Smooth muscle cell (in vitro differentiated cells): ENCODE measurements around the gene SCRT2. TPM values are rescaled to one million over a fixed set of nuclear protein-coding genes. Genes with fewer than 3 reads are reported as not detected.

ENCODE experiments used
- DNase-seq: peaks from one replicate; lab custom pipeline; 2025; ENCODE audit not compliant: unreplicated experiment; lab: John Stamatoyannopoulos, UW
- H2AFZ ChIP-seq: fragments of 200-600 bp; sonication (generic); 2 replicates; pipeline ENCODE4 v1.6.0; 2016; ENCODE audit warnings: antibody characterized with exemption, low read depth, mild to moderate bottlenecking
- H3F3A ChIP-seq: fragments of 200-600 bp; sonication (generic); 2 replicates; pipeline ENCODE4 v1.6.0; 2017; ENCODE audit warnings: antibody characterized with exemption, low read depth
- H3K27ac ChIP-seq: fragments of 200-600 bp; sonication (generic); 2 replicates; pipeline ENCODE4 v1.5.1; 2016; ENCODE audit warnings: low read depth, mild to moderate bottlenecking
- H3K27me3 ChIP-seq: fragments of 200-600 bp; sonication (generic); 2 replicates; pipeline ENCODE4 v1.6.1; 2016; ENCODE audit warnings: low read depth, mild to moderate bottlenecking
- H3K36me3 ChIP-seq: fragments of 200-600 bp; sonication (generic); 2 replicates; pipeline ENCODE4 v1.5.1; 2016; ENCODE audit warnings: low read depth
- H3K4me1 ChIP-seq: fragments of 200-600 bp; sonication (generic); 2 replicates; pipeline ENCODE4 v1.5.1; 2016; ENCODE audit warnings: low read depth
- H3K4me2 ChIP-seq: fragments of 200-600 bp; sonication (generic); 2 replicates; pipeline ENCODE4 v1.6.0; 2016; ENCODE audit warnings: mild to moderate bottlenecking
- H3K4me3 ChIP-seq: fragments of 200-600 bp; sonication (generic); 2 replicates; pipeline ENCODE4 v1.5.1; 2016; ENCODE audit warnings: mild to moderate bottlenecking
- H3K79me2 ChIP-seq: fragments of 200-600 bp; sonication (generic); 2 replicates; pipeline ENCODE4 v1.6.0; 2016; ENCODE audit warnings: low read depth, mild to moderate bottlenecking
- H3K9ac ChIP-seq: fragments of 200-600 bp; sonication (generic); 2 replicates; pipeline ENCODE4 v1.6.0; 2016; ENCODE audit warnings: low read depth
- H3K9me3 ChIP-seq: fragments of 200-600 bp; sonication (generic); replicated peaks from 2 replicates; pipeline ENCODE4 v1.5.1; 2016; ENCODE audit warnings: low read depth
- H4K20me1 ChIP-seq: fragments of 200-600 bp; sonication (generic); 2 replicates; pipeline ENCODE4 v1.6.0; 2016; ENCODE audit warnings: low read depth
- CTCF ChIP-seq: fragments of 200-600 bp; sonication (generic); IDR thresholded peaks from 2 replicates; pipeline ENCODE4 v1.5.1; 2017; ENCODE audit warnings: borderline replicate concordance, mild to moderate bottlenecking, antibody characterized with exemption; ENCODE audit not compliant: insufficient read depth, poor library complexity, severe bottlenecking
- WGBS: methylation state at CpG from one replicate; pipeline ENCODE4 v1.1.7; 2016; ENCODE audit warnings: low lambda C conversion rate; 5-methylcytosine and 5-hydroxymethylcytosine counted together
- polyA plus RNA-seq: library from polyadenylated mRNA; unstranded; fragments of >200 nt; fragmentation: Nextera tagmentation; extraction: Ambion mirVana; gene quantifications from 2 replicates; pipeline ENCODE4 v1.2.1, GENCODE V29; 2016
- total RNA-seq: library from RNA; depleted of rRNA; stranded (reverse); fragments of >200 nt; gene quantifications from 2 replicates; pipeline ENCODE4 v1.2.3, GENCODE V29; 2014

Gene SCRT2
- total and polyA plus RNA-seq, 2 experiments from 2014 or later: not detected

DNA sequence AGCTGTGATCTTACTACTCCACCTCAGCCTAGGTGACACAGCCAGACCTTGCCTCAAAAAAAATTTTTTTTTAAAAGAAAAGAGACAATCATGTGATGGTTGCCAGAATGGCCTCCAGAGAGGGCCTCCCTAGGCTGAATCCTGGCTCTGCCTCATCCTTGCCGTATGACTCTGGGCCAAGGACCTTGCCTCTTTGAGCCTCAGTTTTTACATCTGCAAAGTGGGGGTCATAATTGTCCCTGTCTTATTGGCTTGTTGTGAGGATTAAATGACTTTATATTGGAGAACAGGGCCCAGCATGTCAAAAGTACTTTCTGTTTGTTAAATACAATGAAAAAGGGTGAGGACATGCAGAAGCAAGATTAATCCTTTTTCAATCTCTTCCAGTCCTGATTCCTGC, 37.0 kb downstream of the SCRT2 start:
- TF ChIP-seq CTCF: no peak
- Histone ChIP-seq H3K4me3 (no peak overlapping the region), H2AFZ (no peak overlapping the region), H3K9ac (no peak overlapping the region), H3K9me3 (no peaks in the 10 kb centered on the region), H3K36me3 (no peaks in the 10 kb centered on the region), H3K27me3 (no peaks in the 10 kb centered on the region), H3K79me2 (no peaks in the 10 kb centered on the region), H3K27ac (no peak overlapping the region), H4K20me1 (no peaks in the 10 kb centered on the region), H3F3A (no peaks in the 10 kb centered on the region), H3K4me2 (no peak overlapping the region), H3K4me1 (no peaks in the 10 kb centered on the region)
- DNase-seq: no peak
- WGBS: 96% methylated on average over 1 of the region's 1 CpG

DNA sequence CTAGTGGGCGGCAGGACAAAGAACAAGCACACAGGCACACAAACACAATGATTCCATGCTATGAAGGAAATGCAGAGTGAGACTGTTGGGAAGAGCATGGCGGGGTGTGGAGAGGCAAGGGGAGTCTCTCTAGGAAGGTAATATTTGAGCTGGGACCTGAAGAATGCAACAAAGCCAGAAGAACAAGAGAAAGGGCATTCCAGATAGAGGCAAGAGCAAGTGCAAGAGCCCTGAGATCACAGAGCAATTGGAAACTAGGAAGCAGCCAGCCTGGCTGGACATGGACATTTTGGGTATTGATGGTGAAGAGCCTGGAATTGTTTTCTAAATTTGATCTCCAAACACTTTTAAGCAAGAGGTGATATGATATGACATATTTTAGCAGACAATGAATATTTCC, 38.0 kb downstream of the SCRT2 start:
- Histone ChIP-seq H3K36me3 (no peaks in the 10 kb centered on the region), H3F3A (no peaks in the 10 kb centered on the region), H3K9me3 (no peaks in the 10 kb centered on the region), H3K4me3 (no peak overlapping the region), H3K79me2 (no peaks in the 10 kb centered on the region), H2AFZ (no peak overlapping the region), H3K27ac (no peak overlapping the region), H3K4me2 (no peak overlapping the region), H4K20me1 (no peaks in the 10 kb centered on the region), H3K4me1 (no peaks in the 10 kb centered on the region), H3K27me3 (no peaks in the 10 kb centered on the region), H3K9ac (no peak overlapping the region)
- no peak for TF ChIP-seq CTCF
- 79% methylated on average over 2 of the region's 2 CpGs for WGBS
- no peak for DNase-seq

DNA sequence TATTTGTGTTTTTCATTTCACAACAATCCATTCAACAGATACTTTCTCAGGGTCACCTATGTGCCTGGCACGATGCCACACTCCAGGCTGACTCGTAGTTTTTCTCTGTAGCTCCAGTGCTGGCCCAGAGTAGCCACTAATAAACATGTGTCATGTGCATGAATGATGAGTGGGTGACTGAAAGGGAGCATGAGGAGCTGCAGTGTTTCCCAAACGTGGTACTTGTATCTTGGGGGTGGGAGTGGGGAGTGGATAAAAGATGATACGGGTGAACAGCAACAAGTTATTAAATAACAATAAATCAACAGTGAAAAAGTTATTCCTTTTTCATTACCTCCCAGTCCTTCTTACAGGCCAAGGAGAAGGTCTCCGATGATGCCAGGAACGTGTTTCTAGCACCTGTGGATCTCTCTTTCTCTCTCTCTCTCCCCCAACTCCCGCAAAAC, 39.7 kb downstream of the SCRT2 start:
- H3K4me2 ChIP-seq: no peak overlapping the region
- no peaks in the 10 kb centered on the region for H3K27me3 ChIP-seq
- no peaks in the 10 kb centered on the region for H4K20me1 ChIP-seq
- no peaks in the 10 kb centered on the region for H3F3A ChIP-seq
- 81% methylated on average over 7 of the region's 7 CpGs for WGBS
- no peak overlapping the region for H3K4me3 ChIP-seq
- no peak overlapping the region for H3K27ac ChIP-seq
- H3K79me2 ChIP-seq: no peaks in the 10 kb centered on the region
- no peak overlapping the region for H3K9ac ChIP-seq
- no peak overlapping the region for H2AFZ ChIP-seq
- DNase-seq: no peak
- no peaks in the 10 kb centered on the region for H3K36me3 ChIP-seq
- H3K4me1 ChIP-seq: no peaks in the 10 kb centered on the region
- no peak for TF ChIP-seq CTCF
- H3K9me3 ChIP-seq: no peaks in the 10 kb centered on the region

DNA sequence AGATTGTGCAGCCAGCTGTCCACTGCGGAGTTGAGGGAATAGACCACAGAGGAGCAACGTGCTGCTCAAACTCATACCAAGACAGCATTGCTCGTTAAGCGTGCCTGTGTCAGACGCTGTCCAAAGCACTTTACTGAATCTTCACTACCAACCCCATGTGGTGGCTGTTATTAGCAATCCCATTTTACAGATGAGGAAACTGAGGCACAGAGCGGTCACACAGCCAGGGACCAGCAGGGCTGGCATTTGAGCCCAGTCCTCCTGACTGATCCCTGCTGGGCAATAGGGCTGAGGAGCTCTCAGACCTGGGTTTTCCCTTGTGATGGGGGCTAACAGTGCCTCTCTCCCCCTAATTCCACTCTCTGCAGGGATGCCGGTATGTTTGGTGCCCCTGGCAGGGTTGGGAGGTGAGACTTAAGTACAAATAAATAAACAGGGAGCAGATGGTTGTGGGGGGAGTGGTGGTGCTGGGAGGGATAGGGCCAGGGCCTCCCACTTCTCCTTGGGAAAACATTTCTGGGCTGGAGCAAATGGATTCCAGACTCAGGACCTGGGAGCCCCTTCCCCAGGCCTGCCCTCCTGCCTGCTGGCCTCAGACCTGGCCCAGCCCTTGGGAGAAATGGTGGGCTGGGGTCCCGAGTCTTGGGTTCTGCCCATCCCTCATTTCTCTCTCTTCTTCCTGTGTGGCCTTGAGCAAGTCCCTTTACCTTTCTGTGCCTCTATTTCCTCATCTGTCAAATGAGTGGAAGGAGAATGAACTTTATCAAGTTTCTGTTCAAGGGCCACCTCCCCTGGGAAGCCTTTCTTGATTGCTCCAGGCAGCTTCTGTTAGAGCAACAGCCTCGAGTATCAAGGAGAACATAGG, 40.3 kb downstream of the SCRT2 start:
- H3K4me1 ChIP-seq: no peaks in the 10 kb centered on the region
- WGBS: 87% methylated on average over 9 of the region's 9 CpGs
- no peaks in the 10 kb centered on the region for H3K27me3 ChIP-seq
- no peaks in the 10 kb centered on the region for H3K36me3 ChIP-seq
- H3K4me2 ChIP-seq: no peak overlapping the region
- no peak for TF ChIP-seq CTCF
- H3F3A ChIP-seq: no peaks in the 10 kb centered on the region
- H3K79me2 ChIP-seq: no peaks in the 10 kb centered on the region
- H3K27ac ChIP-seq: no peak overlapping the region
- H2AFZ ChIP-seq: no peak overlapping the region
- H3K4me3 ChIP-seq: no peak overlapping the region
- no peak for DNase-seq
- no peak overlapping the region for H3K9ac ChIP-seq
- H3K9me3 ChIP-seq: no peaks in the 10 kb centered on the region
- no peaks in the 10 kb centered on the region for H4K20me1 ChIP-seq
